Measurements from ENCODE around the gene HEBP1.

DNA sequence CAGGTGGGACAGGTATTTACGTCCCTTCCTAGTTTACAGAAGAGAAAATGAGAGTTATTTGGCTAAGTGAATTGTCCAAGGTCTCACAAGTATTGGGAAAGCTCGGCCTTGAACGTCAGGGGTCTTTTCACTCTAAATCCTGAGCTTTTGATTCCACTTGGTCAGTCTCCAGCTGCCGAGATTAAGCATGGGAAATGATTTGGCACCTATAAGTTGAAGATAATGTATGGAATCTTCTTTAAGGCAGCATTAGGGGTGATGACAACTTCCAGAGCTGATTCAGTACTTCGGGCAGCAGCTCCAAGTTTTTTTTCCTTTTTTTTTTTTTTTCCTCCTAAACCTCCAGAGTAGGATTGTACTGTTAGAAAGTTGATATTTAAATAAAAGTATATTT, 44.8 kb upstream of the HEBP1 start:
- TF ChIP-seq POLR2A (IDR thresholded peaks at IDR 0.05) (no peak), POLR2AphosphoS5 (IDR thresholded peaks at IDR 0.05; ENCODE audit: insufficient read depth in 1 of 2, low read depth in 1 of 2) (no peak)
- TF ChIP-seq, protein P1, sequence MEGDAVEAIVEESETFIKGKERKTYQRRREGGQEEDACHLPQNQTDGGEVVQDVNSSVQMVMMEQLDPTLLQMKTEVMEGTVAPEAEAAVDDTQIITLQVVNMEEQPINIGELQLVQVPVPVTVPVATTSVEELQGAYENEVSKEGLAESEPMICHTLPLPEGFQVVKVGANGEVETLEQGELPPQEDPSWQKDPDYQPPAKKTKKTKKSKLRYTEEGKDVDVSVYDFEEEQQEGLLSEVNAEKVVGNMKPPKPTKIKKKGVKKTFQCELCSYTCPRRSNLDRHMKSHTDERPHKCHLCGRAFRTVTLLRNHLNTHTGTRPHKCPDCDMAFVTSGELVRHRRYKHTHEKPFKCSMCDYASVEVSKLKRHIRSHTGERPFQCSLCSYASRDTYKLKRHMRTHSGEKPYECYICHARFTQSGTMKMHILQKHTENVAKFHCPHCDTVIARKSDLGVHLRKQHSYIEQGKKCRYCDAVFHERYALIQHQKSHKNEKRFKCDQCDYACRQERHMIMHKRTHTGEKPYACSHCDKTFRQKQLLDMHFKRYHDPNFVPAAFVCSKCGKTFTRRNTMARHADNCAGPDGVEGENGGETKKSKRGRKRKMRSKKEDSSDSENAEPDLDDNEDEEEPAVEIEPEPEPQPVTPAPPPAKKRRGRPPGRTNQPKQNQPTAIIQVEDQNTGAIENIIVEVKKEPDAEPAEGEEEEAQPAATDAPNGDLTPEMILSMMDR (IDR thresholded peaks at IDR 0.05), result no peak

All from vagina (tissue), 2 donors.